Measurements from ENCODE around the gene RNU5D-1.

RNU5D-1 gene

DNA sequence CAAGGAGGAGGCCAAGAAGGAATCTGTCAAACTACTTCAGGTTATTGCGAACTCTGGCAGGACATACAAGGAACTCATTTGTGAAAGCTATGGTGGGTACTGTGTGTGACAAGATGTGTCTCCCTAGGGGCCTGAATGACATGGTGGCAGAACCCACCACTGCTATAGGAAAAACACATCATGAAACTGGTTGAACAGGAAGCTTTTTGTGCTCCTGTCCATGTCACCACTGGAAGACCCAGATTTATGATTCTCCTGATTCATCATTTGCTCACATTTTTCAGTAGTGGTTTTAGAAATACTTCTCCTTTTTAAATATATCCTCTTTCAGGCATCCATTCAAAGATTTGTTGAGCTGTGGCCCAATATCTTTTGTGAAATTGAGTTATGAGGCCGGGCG, 32.8 kb downstream of the RNU5D-1 start:
- no peak for DNase-seq

DNA sequence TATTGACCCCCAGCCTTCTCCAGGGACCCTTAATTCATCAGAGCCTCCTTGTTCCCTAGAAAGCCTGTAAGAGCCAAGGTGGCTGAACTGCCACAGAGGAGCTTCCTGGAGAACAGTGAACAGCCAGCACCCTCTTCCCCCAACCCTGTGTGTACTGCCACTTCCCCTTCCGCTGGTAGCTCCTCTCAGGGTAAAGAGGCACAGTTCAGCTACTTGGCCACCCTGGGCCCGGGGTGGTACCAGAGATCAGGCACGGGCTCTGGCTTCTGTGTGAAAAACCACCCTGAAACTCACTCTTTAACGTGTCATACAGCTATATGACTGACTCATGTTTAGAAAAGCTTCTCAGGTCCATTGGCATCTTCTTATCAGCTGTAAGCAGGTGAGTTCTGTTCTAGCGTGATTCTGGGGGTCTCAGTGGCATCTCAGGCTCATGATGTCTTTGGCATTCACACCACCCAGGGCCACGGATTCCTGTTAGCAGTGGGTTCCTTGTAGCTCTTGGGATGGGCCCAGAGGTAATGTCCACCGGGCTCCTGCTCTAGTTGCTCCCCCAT, 34.1 kb downstream of the RNU5D-1 start:
- DNase-seq = peak; percentile 34

DNA sequence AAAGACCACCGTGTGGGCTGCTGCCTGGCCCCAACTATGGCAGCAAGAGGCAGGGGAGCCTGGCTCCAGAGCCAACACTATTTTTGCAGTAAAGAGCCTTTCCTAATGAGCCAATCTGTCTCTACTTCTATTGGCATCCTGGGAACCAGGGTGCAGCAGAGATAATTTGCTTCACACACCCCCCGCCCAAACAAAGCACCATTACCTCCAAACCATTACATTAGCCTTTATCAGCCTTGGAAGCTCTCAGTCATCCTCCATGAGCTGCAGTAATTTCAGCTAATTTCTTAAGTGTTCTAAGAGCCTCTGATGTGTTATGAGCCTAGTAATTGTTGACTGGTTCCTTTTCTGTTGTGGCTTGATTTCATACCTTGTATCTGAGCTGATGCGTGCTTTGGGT, 34.9 kb downstream of the RNU5D-1 start:
- no peak for DNase-seq

DNA sequence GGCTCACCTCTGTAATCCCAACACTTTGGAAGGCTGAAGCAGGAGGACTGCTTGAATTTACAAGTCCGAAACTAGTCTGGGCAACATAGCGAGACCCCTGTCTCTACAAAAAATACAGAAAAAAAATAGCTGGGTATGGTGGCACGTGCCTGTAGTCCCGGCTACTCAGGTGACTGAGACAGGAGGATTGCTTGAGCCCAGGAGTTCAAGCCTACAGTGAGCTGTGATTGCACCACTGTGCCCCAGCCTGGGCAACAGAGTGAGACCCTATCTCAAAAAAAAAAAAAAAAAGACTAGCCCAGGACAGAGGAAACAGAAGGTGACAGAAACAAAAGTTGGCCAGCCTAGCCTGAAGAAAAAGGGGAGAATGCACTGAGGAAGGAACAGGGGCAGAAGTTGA, 35.3 kb downstream of the RNU5D-1 start:
- no peak for DNase-seq

DNA sequence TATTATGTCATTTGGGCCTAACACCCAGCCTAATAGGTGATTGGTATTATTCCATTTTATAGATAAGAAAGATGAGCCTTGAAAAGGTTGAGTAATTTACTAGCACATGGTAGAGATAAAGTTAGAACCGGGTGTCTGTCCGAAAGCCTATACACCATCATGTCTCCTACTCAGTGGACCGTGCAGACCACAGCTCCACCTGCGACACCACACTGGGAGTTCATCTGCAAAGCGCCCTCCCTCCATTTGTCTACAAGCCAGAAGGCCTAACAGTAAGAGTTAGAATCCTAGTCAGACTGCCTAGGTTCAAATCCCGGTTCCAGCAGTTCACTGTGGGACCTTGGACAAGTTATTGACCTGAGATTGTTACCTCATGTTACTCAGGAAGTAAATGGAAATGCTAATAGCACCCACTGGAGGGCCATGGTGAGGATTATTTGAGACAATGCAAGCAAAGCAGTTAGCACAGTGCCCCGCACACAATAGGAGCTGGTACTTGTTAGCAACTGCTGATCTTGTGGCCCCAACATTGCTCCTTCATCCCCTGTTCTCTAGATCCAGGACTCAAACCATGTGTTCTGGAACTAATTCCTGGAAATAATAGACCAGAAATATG, 36.0 kb downstream of the RNU5D-1 start:
- DNase-seq = no peak

DNA sequence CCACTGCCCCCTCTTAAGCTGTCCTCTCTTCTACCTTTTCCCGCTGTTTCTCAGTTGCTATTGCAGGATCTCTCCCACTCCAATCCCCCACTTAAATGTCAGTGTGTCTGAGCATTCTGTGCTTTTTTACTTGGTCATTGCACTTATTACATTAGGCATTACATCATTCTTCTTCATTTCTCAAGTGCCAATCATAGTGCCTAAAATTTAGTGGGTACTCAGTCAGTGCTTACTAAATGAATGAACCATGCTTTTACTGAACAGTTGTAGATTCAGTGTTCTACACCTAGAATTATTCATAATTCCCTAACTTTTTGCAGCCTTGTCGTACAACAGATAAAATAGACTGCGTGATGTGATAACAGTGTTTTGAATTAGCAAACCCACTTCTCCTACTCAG, 37.1 kb downstream of the RNU5D-1 start:
- no peak for DNase-seq

DNA sequence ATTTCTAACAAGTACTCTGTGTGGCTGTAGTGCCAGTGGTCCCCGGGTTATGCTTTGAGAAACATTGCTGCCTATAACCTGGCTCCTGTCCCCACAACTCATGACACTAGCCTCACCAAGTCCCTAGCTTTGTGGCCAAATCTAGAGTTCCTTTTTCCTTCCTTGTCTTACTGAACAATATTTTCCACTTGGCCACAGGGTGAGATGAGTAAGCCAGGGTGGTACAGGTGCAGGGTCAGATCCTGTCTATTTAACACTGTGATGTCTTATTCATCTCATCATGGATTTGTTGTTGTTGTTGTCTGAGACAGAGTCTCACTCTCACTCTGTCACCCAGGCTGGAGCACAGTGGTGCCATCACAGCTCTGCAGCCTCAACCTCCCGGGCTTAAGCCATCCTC, 37.8 kb downstream of the RNU5D-1 start:
- DNase-seq = no peak

DNA sequence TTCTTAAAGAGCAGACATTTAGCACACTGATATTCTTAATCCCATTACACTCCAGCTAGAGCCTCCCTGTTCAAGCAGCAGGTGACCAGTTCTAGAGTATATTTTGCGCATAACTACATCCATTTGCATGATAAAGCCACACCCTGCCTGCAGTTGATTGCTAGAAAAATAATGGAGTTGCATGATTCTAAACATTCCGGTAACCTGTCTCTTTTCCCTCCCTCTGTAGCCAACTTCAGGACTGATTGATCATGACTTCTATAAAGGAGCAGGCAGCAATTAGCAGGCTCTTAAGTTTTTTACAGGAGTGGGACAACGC, 41.6 kb downstream of the RNU5D-1 start:
- no peak for DNase-seq

DNA sequence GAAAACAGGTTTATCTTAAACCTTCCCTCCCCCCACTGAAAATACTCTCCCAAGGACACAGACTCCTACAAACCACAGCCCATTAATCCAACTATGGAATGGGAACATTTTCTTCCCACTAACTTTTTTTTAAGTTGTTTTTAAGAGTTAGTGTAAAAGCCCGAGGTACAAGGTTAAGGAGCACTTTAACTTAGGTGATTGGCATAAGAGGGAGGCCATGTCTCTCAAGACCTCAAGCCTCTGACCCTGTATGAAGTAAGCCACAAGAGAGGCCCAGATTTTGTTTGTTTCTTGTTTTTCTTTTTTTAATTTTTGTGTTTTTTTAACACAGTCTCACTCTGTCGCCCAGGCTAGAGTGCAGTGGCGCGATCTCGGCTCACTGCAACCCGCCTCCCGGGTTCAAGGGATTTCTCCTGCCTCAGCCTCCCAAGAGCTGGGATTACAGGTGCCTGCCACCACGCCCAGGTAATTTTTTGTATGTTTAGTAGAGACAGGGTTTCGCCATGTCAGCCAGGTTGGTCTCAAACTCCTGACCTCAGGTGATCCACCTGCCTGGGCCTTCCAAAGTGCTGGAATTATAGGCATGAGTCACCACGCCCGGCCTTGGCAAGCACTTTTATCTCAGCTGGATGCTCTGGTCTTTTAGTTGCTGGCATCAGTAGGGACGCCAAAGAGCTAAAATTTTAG, 42.1 kb downstream of the RNU5D-1 start:
- no peak for DNase-seq

DNA sequence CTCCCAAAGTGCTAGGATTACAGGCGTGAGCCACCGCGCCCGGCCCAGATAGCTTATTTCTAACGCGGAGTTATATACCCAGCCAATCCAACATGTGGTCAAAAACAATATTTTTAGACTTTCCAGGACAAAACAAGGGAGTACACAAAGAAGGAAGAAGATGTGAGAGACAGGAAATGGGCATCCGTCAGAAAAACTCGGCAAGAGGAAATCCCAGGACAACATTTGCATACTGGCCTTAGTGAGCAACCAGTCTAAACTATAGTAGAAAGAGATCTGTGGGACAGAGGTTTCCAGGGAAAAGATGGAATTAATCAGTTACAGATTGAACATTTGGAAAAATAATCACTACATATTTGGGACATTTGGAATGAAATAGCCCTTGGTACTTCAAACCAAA, 45.1 kb downstream of the RNU5D-1 start:
- DNase-seq = no peak

DNA sequence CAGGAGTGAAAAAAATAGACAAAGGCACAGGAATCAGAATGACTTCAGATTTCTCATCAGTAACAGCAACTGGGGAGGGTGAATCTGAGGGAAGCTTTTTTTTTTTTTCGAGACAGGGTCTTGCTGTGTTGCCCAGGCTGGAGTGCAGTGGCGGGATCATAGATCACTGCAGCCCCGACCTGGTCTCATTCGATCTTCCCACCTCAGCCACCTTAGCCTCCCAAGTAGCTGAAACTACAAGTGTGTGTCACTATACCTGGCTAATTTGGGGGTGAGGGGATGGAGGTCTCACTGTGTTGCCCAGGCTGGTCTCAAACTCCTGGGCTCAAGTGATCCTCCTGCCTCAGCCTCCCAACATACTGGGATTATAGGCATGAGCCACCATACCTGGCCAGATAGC, 45.8 kb downstream of the RNU5D-1 start:
- no peak for DNase-seq

DNA sequence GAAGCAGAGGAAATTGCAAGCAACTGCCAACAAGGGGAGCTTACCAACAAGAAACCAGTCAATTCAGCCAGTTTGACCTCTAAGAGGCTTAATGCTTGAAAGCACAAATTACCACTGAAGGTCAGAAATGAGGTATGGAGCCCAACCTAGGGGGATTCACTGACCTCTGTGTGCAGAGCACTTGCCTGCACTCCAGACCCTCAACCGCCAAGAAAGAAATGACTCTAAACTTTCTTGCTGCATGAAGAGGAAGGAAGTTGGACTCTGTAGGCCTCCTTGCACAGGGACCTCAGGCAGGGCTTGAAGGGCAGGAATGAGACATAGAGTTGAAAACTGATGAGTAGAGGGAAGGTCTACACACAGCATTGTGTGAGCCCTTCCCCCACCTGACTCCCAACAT, 46.4 kb downstream of the RNU5D-1 start:
- no peak for DNase-seq

DNA sequence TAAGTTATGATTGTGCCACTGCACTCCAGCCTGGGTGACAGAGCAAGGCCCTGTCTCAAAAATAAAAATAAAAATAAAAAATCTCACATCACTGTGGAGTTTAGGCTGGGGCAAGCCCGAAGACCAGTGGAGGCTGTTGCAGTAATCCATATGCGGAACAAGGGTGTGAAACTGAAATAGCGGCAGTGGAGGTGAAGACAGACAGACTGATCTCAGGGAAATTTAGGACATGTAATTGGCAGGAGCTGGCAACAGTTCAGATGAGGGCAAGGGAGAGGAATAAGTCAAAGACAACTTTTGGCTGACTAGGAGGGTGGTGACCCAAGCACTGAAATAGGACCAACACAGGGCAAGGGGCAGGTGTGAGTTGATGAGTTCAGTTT, 48.1 kb downstream of the RNU5D-1 start:
- no peak for DNase-seq

DNA sequence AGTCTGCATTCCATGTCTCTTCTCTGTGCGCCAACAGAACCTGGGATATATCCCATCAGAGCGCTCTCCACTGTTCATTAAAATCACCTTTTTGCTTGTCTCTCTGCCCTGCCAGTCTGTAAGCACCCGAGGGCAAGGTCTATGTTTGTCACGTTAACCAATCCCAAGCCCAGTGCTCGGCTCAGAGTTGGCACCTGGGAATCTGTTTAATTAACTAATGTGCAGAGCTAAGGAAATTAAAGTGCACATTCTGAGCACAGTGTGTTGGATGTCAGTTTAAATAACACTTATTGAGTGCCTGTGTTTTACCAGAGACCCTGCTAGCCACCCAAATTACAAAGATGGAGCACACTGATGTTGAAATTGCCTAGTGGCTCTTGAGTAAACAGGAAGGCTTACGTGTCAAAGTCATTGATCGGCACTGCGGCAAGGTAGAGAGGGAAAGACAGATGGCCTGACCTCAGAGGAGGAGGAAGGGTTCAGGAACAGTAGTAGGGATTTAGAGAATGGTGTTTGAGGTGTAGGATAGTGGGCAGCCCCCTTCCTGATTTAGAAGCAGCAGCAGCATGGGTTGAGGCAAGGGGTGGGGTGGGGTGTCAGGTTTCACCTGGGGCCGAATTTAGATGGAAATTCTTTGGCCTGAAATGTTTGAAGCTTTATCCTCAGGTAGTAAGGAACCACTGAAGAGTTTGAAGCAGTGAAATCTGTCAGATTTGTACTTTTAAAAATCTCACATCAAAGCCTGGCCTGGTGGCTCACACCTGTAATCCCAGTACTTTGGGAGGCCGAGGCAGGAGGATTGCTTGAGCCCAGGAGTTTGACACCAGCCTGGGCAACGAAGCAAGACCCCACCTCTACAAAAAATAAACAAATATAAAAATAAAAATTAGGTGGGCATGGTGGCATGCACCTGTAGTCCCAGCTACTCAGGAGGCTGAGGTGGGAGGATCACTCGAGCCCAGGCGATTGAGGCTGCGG, 48.8 kb downstream of the RNU5D-1 start:
- no peak for DNase-seq

Measured in activated naive CD4-positive, alpha-beta T cell treated with anti-CD3 and anti-CD28 coated beads, Interleukin-2, amount 50 U/mL, for 16 hours (primary cell).